ENCODE data around the gene XPR1.
"Not testable (repeated sequence)": the region's sequence is repeated elsewhere in the genome, so short reads cannot be mapped to it uniquely, and the experiment has no call there.

Gene XPR1

GRCh38 chr1:180641662-180642061 lies 9.8 kb downstream of the XPR1 start:
- DNase-seq (ENCODE audit: extremely low spot score, insufficient read length, low read depth) (no peak), FAIRE-seq (no peak)

GRCh38 chr1:180642781-180643180 lies 11.0 kb downstream of the XPR1 start:
- DNase-seq (ENCODE audit: extremely low spot score, insufficient read length, low read depth) = no peak
- FAIRE-seq = no peak

GRCh38 chr1:180643693-180644092 lies 11.9 kb downstream of the XPR1 start:
- FAIRE-seq = no peak
- DNase-seq (ENCODE audit: extremely low spot score, insufficient read length, low read depth) = no peak

- no peak for FAIRE-seq
Measured at GRCh38 chr1:180644526-180645192, 12.8 kb downstream of the XPR1 start.

GRCh38 chr1:180645261-180645660 lies 13.4 kb downstream of the XPR1 start:
- not testable (repeated sequence) for DNase-seq (ENCODE audit: extremely low spot score, insufficient read length, low read depth); FAIRE-seq

More at GRCh38 chr1:180644526-180645192, 12.8 kb downstream of the XPR1 start:
- DNase-seq (ENCODE audit: extremely low spot score, insufficient read length, low read depth) = no peak

GRCh38 chr1:180646093-180646492 lies 14.3 kb downstream of the XPR1 start:
- DNase-seq (ENCODE audit: extremely low spot score, insufficient read length, low read depth) = no peak
- no peak for FAIRE-seq

- no peak for DNase-seq (ENCODE audit: extremely low spot score, insufficient read length, low read depth)
- FAIRE-seq = no peak
Measured at GRCh38 chr1:180646547-180646946, 14.7 kb downstream of the XPR1 start.

GRCh38 chr1:180652792-180653191 lies 21.0 kb downstream of the XPR1 start:
- no peak for DNase-seq (ENCODE audit: extremely low spot score, insufficient read length, low read depth)
- FAIRE-seq = no peak

- FAIRE-seq = no peak
Measured at GRCh38 chr1:180662709-180663108, 30.9 kb downstream of the XPR1 start.

GRCh38 chr1:180670681-180671080 lies 38.9 kb downstream of the XPR1 start:
- DNase-seq (ENCODE audit: extremely low spot score, insufficient read length, low read depth) = no peak
- no peak for FAIRE-seq

More at GRCh38 chr1:180662709-180663108, 30.9 kb downstream of the XPR1 start:
- DNase-seq (ENCODE audit: extremely low spot score, insufficient read length, low read depth) = no peak

GRCh38 chr1:180672105-180672504 lies 40.3 kb downstream of the XPR1 start:
- FAIRE-seq (no peak), DNase-seq (ENCODE audit: extremely low spot score, insufficient read length, low read depth) (no peak)

- FAIRE-seq (no peak), DNase-seq (ENCODE audit: extremely low spot score, insufficient read length, low read depth) (no peak)
Measured at GRCh38 chr1:180672505-180672904, 40.7 kb downstream of the XPR1 start.

GRCh38 chr1:180674603-180675530 lies 43.0 kb downstream of the XPR1 start:
- no peak for FAIRE-seq
- no peak for DNase-seq (ENCODE audit: extremely low spot score, insufficient read length, low read depth)

GRCh38 chr1:180675586-180675985 lies 43.8 kb downstream of the XPR1 start:
- FAIRE-seq (no peak), DNase-seq (ENCODE audit: extremely low spot score, insufficient read length, low read depth) (no peak)

- FAIRE-seq = no peak
- no peak for DNase-seq (ENCODE audit: extremely low spot score, insufficient read length, low read depth)
Measured at GRCh38 chr1:180680558-180681144, 48.8 kb downstream of the XPR1 start.

- not testable (repeated sequence) for FAIRE-seq; DNase-seq (ENCODE audit: extremely low spot score, insufficient read length, low read depth)
Measured at GRCh38 chr1:180683117-180683516, 51.3 kb downstream of the XPR1 start.

- no peak for DNase-seq (ENCODE audit: extremely low spot score, insufficient read length, low read depth)
- no peak for FAIRE-seq
Measured at GRCh38 chr1:180691322-180691913, 59.6 kb downstream of the XPR1 start.

- no peak for FAIRE-seq
Measured at GRCh38 chr1:180693564-180694244, 61.9 kb downstream of the XPR1 start.

GRCh38 chr1:180695282-180695681 lies 63.5 kb downstream of the XPR1 start:
- no peak for DNase-seq (ENCODE audit: extremely low spot score, insufficient read length, low read depth)
- FAIRE-seq = no peak

More at GRCh38 chr1:180693564-180694244, 61.9 kb downstream of the XPR1 start:
- DNase-seq (ENCODE audit: extremely low spot score, insufficient read length, low read depth) = no peak

GRCh38 chr1:180696361-180696760 lies 64.5 kb downstream of the XPR1 start:
- DNase-seq (ENCODE audit: extremely low spot score, insufficient read length, low read depth) (no peak), FAIRE-seq (no peak)
